GM21360 (cell line): ENCODE data around the gene CEACAM4.
"Not testable (repeated sequence)": the region's sequence is repeated elsewhere in the genome, so short reads cannot be mapped to it uniquely, and the experiment has no call there.

Experiments used
- ATAC-seq: cut with Tn5 transposase; IDR thresholded peaks from one replicate; pipeline ENCODE4 v1.9.1; 2021; ENCODE audit warnings: mild to moderate bottlenecking, moderate library complexity; ENCODE audit not compliant: unreplicated experiment

CEACAM4 gene

GRCh38 chr19:41586064-41586463 lies 40.8 kb downstream of the CEACAM4 start:
- ATAC-seq: no peak

GRCh38 chr19:41584931-41585330 lies 41.9 kb downstream of the CEACAM4 start:
- ATAC-seq: no peak

GRCh38 chr19:41584260-41584810 lies 42.5 kb downstream of the CEACAM4 start:
- no peak for ATAC-seq

- ATAC-seq: not testable (repeated sequence)
Measured at GRCh38 chr19:41582577-41583182, 44.2 kb downstream of the CEACAM4 start.

GRCh38 chr19:41581068-41581467 lies 45.8 kb downstream of the CEACAM4 start:
- not testable (repeated sequence) for ATAC-seq

- ATAC-seq: no peak
Measured at GRCh38 chr19:41578886-41579285, 48.0 kb downstream of the CEACAM4 start.

- no peak for ATAC-seq
Measured at GRCh38 chr19:41577833-41578232, 49.0 kb downstream of the CEACAM4 start.

- ATAC-seq: no peak
Measured at GRCh38 chr19:41577144-41577830, 49.6 kb downstream of the CEACAM4 start.

GRCh38 chr19:41575998-41576397 lies 50.9 kb downstream of the CEACAM4 start, which contains the start of gene CEACAM21:
CEACAM21 (plus strand) TSS chr19:41576166; CDS start chr19:41576275, 109 bp downstream.
- no peak for ATAC-seq

GRCh38 chr19:41570639-41571112 lies 56.2 kb downstream of the CEACAM4 start:
- ATAC-seq: no peak

- no peak for ATAC-seq
Measured at GRCh38 chr19:41570179-41570578, 56.7 kb downstream of the CEACAM4 start.

GRCh38 chr19:41569481-41570150 lies 57.3 kb downstream of the CEACAM4 start:
- ATAC-seq: no peak
